CD14-positive monocyte (primary cell): ENCODE results near the gene NRF1. TPM values are rescaled to one million over a fixed set of nuclear protein-coding genes. Genes with fewer than 3 reads are reported as not detected.
A peak's percentile ranks its signal among the peaks of the same experiment; 100 is the strongest.
"Not testable (repeated sequence)": the region's sequence is repeated elsewhere in the genome, so short reads cannot be mapped to it uniquely, and the experiment has no call there.

ENCODE experiments used
- DNase-seq, 3 donors: peaks; one replicate each; pipeline ENCODE4 v3.0.0-alpha.2; 2011 to 2022
- H2AFZ ChIP-seq: 2 replicates; pipeline ENCODE4 v1.6.0; 2012; ENCODE audit warnings: mild to moderate bottlenecking, low read depth, low read length, inconsistent platforms; ENCODE audit not compliant: insufficient read depth, poor library complexity, severe bottlenecking
- H3K27ac ChIP-seq, 2 donors: 1 replicate in 1 of 2; 2 replicates in 1 of 2; pipeline ENCODE4 v1.5.1; 2012 to 2013; ENCODE audit warnings: low read length in 2 of 2, control low read depth in 1 of 2, inconsistent platforms in 1 of 2, low read depth in 1 of 2, mild to moderate bottlenecking in 1 of 2
- H3K27me3 ChIP-seq, 2 donors: one replicate each; pipeline versions ENCODE4 v1.6.0 to v1.6.1; 2011 to 2013; ENCODE audit warnings: low read length in 2 of 2; ENCODE audit not compliant: control insufficient read depth in 2 of 2, insufficient read depth in 2 of 2
- H3K36me3 ChIP-seq, 2 donors: replicated peaks in 1 of 2; 1 replicate in 1 of 2; 2 replicates in 1 of 2; pipeline versions ENCODE4 v1.5.1 to v1.6.1; 2012 to 2013; ENCODE audit warnings: low read length in 2 of 2, control low read depth in 1 of 2, inconsistent platforms in 1 of 2, mild to moderate bottlenecking in 1 of 2; ENCODE audit not compliant: insufficient read depth in 2 of 2, control insufficient read depth in 1 of 2
- H3K4me1 ChIP-seq, 2 donors: 1 replicate in 1 of 2; 2 replicates in 1 of 2; pipeline versions ENCODE4 v1.5.1 to v1.6.1; 2012 to 2013; ENCODE audit warnings: low read length in 2 of 2, control low read depth in 1 of 2, inconsistent platforms in 1 of 2, mild to moderate bottlenecking in 1 of 2, moderate library complexity in 1 of 2; ENCODE audit not compliant: insufficient read depth in 2 of 2, control insufficient read depth in 1 of 2
- H3K4me2 ChIP-seq: replicated peaks from 2 replicates; pipeline ENCODE3; 2012; ENCODE audit warnings: low read length, moderate library complexity, mild to moderate bottlenecking; ENCODE audit not compliant: poor library complexity, severe bottlenecking; ENCODE audit errors: extremely low read depth
- H3K4me3 ChIP-seq, 3 experiments: fragments of 200-600 bp in 1 of 3; sonication (generic) in 1 of 3; replicated peaks in 1 of 3; 1 replicate in 2 of 3; 2 replicates in 1 of 3; pipeline ENCODE4 v1.5.1; 2011 to 2013; ENCODE audit warnings: low read length in 3 of 3, mild to moderate bottlenecking in 3 of 3, control low read depth in 2 of 3, low read depth in 2 of 3, inconsistent platforms in 1 of 3, moderate library complexity in 1 of 3
- H3K79me2 ChIP-seq: 2 replicates; pipeline ENCODE4 v1.6.0; 2012; ENCODE audit warnings: mild to moderate bottlenecking, control low read depth, inconsistent platforms, low read length, moderate library complexity; ENCODE audit not compliant: insufficient read depth
- H3K9ac ChIP-seq: 2 replicates; pipeline ENCODE4 v1.6.0; 2017; ENCODE audit warnings: low read length, mild to moderate bottlenecking; ENCODE audit not compliant: insufficient read depth, poor library complexity, severe bottlenecking
- H3K9me3 ChIP-seq, 2 donors: replicated peaks in 1 of 2; 1 replicate in 1 of 2; 2 replicates in 1 of 2; pipeline versions ENCODE4 v1.5.1 to v1.6.1; 2012 to 2013; ENCODE audit warnings: low read length in 2 of 2, control low read depth in 1 of 2; ENCODE audit not compliant: control insufficient read depth in 1 of 2, insufficient read depth in 1 of 2
- H4K20me1 ChIP-seq: 2 replicates; pipeline ENCODE4 v1.6.0; 2012; ENCODE audit warnings: mild to moderate bottlenecking, low read length, control low read depth, moderate library complexity; ENCODE audit not compliant: insufficient read depth
- H3K27ac Mint-ChIP-seq, 7 donors: one replicate each; pipeline ENCODE4 v1.8.0; 2020; ENCODE audit warnings: mild to moderate bottlenecking in 7 of 7, mixed read lengths in 7 of 7, moderate library complexity in 6 of 7, inconsistent platforms in 2 of 7
- H3K27me3 Mint-ChIP-seq, 3 donors: one replicate each; pipeline ENCODE4 v1.8.0; 2021 to 2022; ENCODE audit warnings: low read depth in 3 of 3, mild to moderate bottlenecking in 3 of 3, mixed read lengths in 3 of 3, moderate library complexity in 3 of 3, inconsistent platforms in 1 of 3
- H3K36me3 Mint-ChIP-seq, 2 donors: one replicate each; pipeline ENCODE4 v1.8.0; 2020; ENCODE audit warnings: mixed read lengths in 2 of 2, inconsistent platforms in 1 of 2, mild to moderate bottlenecking in 1 of 2
- H3K4me1 Mint-ChIP-seq: one replicate; pipeline ENCODE4 v1.8.0; 2020; ENCODE audit warnings: mild to moderate bottlenecking, mixed read lengths
- H3K4me3 Mint-ChIP-seq, 2 donors: one replicate each; pipeline ENCODE4 v1.8.0; 2020; ENCODE audit warnings: mild to moderate bottlenecking in 2 of 2, mixed read lengths in 2 of 2, moderate library complexity in 1 of 2
- H3K9me3 Mint-ChIP-seq, 7 donors: one replicate each; pipeline ENCODE4 v1.8.0; 2020 to 2022; ENCODE audit warnings: mixed read lengths in 7 of 7, mild to moderate bottlenecking in 6 of 7, moderate library complexity in 6 of 7, inconsistent platforms in 2 of 7
- WGBS: methylation state at CpG from one replicate; pipeline ENCODE4 v1.1.5; 2013; ENCODE audit warnings: missing lambda C conversion rate; ENCODE audit not compliant: insufficient coverage; 5-methylcytosine and 5-hydroxymethylcytosine counted together
- intact Hi-C, 2 donors: fragments of 100-400 bp; cut with micrococcal nuclease; formaldehyde crosslinking; loops; one replicate each; pipeline versions ENCODE4 v1.15.0 to v1.15.1; 2023
- polyA plus RNA-seq, 3 donors: library from polyadenylated mRNA; depleted of rRNA in 1 of 3; unstranded in 2 of 3; stranded (reverse) in 1 of 3; fragments of 300-500 nt in 2 of 3; fragments of >200 nt in 1 of 3; fragmentation: Illumina TruSeq in 2 of 3; gene quantifications; 1 replicate in 2 of 3; 2 replicates in 1 of 3; pipeline ENCODE4 v1.2.3, GENCODE V29; 2012 to 2021
- TF ChIP-seq, protein P1 (sequence below): fragments of 200-600 bp; IDR thresholded peaks from one replicate; pipeline ENCODE4 v1.8.0; 2022; ENCODE audit warnings: antibody characterized with exemption, mild to moderate bottlenecking

The NRF1 gene
- polyA plus RNA-seq, 3 donors, result 5.1 to 14.0 (median 7.7) TPM

DNA sequence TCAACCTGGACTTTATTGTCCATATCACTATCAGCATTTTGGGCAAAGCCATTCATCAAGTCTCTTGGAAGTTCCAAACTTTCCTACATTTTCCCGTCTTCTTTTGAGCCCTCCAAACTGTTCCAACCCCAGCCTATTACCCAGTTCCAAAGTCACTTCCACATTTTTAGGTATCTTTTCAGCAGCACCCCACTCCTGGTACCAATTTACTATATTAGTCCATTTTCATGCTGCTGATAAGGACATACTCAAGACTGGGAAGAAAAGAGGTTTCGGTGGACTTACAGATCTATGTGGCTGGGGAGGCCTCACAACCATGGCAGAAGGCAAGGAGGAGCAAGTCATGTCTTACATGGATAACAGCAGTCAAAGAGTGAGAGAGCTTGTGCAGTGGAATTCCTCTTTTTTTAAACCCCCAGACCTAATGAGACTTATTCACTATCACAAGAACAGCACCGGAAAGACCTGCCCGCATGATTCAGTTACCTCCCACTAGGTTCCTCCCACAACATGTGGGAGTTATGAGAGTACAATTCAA lies 50.2 kb downstream of the NRF1 start:
- peaks cover 60 to 80% of the 10 kb centered on the region in 2 donors for H3K36me3 Mint-ChIP-seq
- H3K36me3 ChIP-seq, result peaks cover 47 to 64% of the 10 kb centered on the region in 2 donors
- H3K4me1 Mint-ChIP-seq, result peaks cover 7% of the 10 kb centered on the region
- TF ChIP-seq, protein P1, sequence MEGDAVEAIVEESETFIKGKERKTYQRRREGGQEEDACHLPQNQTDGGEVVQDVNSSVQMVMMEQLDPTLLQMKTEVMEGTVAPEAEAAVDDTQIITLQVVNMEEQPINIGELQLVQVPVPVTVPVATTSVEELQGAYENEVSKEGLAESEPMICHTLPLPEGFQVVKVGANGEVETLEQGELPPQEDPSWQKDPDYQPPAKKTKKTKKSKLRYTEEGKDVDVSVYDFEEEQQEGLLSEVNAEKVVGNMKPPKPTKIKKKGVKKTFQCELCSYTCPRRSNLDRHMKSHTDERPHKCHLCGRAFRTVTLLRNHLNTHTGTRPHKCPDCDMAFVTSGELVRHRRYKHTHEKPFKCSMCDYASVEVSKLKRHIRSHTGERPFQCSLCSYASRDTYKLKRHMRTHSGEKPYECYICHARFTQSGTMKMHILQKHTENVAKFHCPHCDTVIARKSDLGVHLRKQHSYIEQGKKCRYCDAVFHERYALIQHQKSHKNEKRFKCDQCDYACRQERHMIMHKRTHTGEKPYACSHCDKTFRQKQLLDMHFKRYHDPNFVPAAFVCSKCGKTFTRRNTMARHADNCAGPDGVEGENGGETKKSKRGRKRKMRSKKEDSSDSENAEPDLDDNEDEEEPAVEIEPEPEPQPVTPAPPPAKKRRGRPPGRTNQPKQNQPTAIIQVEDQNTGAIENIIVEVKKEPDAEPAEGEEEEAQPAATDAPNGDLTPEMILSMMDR, result no peak
- H3K79me2 ChIP-seq, result peaks cover 13% of the 10 kb centered on the region
- intact Hi-C loops, result loop anchor here in 1 of 2 donors (10.0 kb wide), 1 partner anchor 163 kb away; no protein-coding TSS in a partner anchor
- no peaks in the 10 kb centered on the region for H3K27me3 ChIP-seq
- peaks cover 14% of the 10 kb centered on the region for H4K20me1 ChIP-seq
- WGBS, result 100% methylated on average over 1 of the region's 4 CpGs
- no peak overlapping the region for H3K27ac ChIP-seq
- H3K9me3 ChIP-seq, result peaks cover 24 to 28% of the 10 kb centered on the region in 2 donors
- H3K4me1 ChIP-seq, result no peaks in the 10 kb centered on the region
- peaks cover 0 to 2% (median 0%) of the 10 kb centered on the region in 3 donors for H3K27me3 Mint-ChIP-seq
- no peak overlapping the region for H3K4me3 Mint-ChIP-seq
- no peak overlapping the region for H3K9ac ChIP-seq
- no peak overlapping the region for H3K4me2 ChIP-seq
- peaks cover 26 to 42% (median 29%) of the 10 kb centered on the region in 7 donors for H3K9me3 Mint-ChIP-seq
- no peak for DNase-seq
- H2AFZ ChIP-seq, result no peak overlapping the region
- no peak overlapping the region for H3K4me3 ChIP-seq
- peak overlapping the region in 1 of 7 donors; percentile 88 for H3K27ac Mint-ChIP-seq

DNA sequence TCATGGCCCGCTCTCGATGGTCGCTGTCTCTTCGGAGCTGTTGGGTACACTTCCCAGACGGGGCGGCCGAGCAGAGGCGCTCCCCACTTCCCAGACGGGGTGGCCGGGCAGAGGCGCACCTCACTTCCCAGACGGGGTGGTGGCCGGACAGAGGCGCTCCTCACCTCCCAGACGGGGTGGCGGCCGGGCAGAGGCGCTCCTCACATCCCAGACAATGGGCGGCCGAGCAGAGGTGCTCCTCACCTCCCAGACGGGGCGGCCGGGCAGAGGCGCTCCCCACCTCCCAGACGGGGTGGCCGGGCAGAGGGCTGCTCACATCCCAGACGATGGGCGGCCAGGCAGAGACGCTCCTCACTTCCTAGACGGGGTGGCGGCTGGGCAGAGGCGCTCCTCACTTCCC lies 51.7 kb downstream of the NRF1 start:
- not testable (repeated sequence) for H3K27ac ChIP-seq, H2AFZ ChIP-seq, H3K4me1 Mint-ChIP-seq, H3K27me3 Mint-ChIP-seq, H3K4me2 ChIP-seq, H3K27ac Mint-ChIP-seq, H3K4me3 ChIP-seq, DNase-seq, H3K4me1 ChIP-seq, H3K9ac ChIP-seq, H3K4me3 Mint-ChIP-seq, H3K27me3 ChIP-seq
- 96% methylated on average over 20 of the region's 32 CpGs for WGBS
- intact Hi-C loops, result loop anchor here in 1 of 2 donors (10.0 kb wide), 1 partner anchor 162 kb away; no protein-coding TSS in a partner anchor
- Histone ChIP-seq H3K9me3 (peaks cover 24 to 28% of the 10 kb centered on the region in 2 donors), H4K20me1 (peaks cover 14% of the 10 kb centered on the region), H3K36me3 (peaks cover 33 to 49% of the 10 kb centered on the region in 2 donors), H3K79me2 (peaks cover 13% of the 10 kb centered on the region)
- Mint-ChIP-seq H3K36me3 (peaks cover 49 to 69% of the 10 kb centered on the region in 2 donors), H3K9me3 (peaks cover 26 to 42% (median 28%) of the 10 kb centered on the region in 7 donors)
